Neural crest cell (in vitro differentiated cells): ENCODE results near the gene PCNX2. TPM values are rescaled to one million over a fixed set of nuclear protein-coding genes. Genes with fewer than 3 reads are reported as not detected.

Source experiments
- DNase-seq: peaks from one replicate; pipeline ENCODE4 v3.0.0; 2021; ENCODE audit warnings: low read depth, mixed read lengths, low spot score
- H3K27ac Mint-ChIP-seq: one replicate; pipeline ENCODE4 v1.8.0; 2021; ENCODE audit warnings: mild to moderate bottlenecking, mixed read lengths; ENCODE audit not compliant: unreplicated experiment
- H3K27me3 Mint-ChIP-seq: 2 replicates; pipeline ENCODE4 v1.8.0; 2021; ENCODE audit warnings: low read depth, mild to moderate bottlenecking, mixed read lengths
- H3K36me3 Mint-ChIP-seq: 2 replicates; pipeline ENCODE4 v1.8.0; 2021; ENCODE audit warnings: low read depth, mild to moderate bottlenecking, mixed read lengths
- H3K4me1 Mint-ChIP-seq: 2 replicates; pipeline ENCODE4 v1.8.0; 2021; ENCODE audit warnings: mixed read lengths
- H3K4me3 Mint-ChIP-seq: one replicate; pipeline ENCODE4 v1.8.0; 2021; ENCODE audit warnings: mild to moderate bottlenecking, mixed read lengths
- H3K9me3 Mint-ChIP-seq: 2 replicates; pipeline ENCODE4 v1.8.0; 2021; ENCODE audit warnings: mixed read lengths
- CTCF ChIP-seq: fragments of 200-600 bp; sonication (generic); conservative IDR thresholded peaks from 2 replicates; pipeline ENCODE4 v1.5.0; 2021; ENCODE audit warnings: antibody characterized with exemption, mild to moderate bottlenecking
- total RNA-seq: library from RNA; stranded (reverse); gene quantifications from 2 replicates; pipeline ENCODE4 v1.2.1, GENCODE V29; 2021

PCNX2 gene
- total RNA-seq, 1 donor from 2014 or later = 13.6 TPM

DNA sequence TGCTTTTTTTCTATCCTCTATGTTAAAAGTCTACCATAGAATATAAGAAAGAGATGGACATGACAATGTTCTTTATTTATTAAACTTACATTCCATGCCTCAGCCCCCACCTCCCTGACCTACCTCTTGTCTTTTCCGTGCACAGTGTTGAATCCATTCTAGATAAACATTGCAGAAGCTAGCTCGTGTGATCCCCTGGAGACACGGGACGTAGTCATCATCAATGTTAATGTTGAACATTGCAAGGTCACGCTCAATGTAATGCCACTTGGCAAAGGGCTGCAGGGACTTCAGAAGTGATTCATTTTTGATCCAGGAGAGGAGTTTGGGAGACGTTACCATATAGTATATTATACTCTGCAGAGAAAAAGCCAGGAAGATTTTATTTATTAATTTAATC is 278.7 kb downstream of the PCNX2 start:
- peaks cover 21% of the 10 kb centered on the region for H3K4me1 Mint-ChIP-seq
- H3K9me3 Mint-ChIP-seq = no peaks in the 10 kb centered on the region
- H3K4me3 Mint-ChIP-seq = no peak overlapping the region
- DNase-seq = no peak
- TF ChIP-seq CTCF = no peak
- H3K36me3 Mint-ChIP-seq = peaks cover 5% of the 10 kb centered on the region
- no peak overlapping the region for H3K27ac Mint-ChIP-seq
- no peaks in the 10 kb centered on the region for H3K27me3 Mint-ChIP-seq

DNA sequence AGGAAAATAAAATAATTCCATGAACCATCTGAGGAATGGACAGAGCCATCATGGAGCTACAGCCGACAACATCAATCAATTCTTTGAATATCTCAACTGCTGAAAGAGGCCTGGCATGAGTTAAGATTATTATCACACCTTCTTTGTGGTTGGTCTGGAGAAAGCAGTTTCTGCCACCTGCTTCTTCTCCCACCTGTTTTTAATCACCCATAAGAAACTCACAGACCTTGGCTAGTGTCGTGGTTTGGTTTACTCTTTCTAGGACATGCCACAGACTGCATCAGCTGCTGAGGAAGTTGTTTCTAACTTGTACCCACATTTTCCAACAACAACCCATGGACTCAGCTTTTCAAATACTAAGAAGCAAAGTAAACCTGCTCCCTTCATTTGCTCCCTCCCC is 279.6 kb downstream of the PCNX2 start:
- DNase-seq = no peak
- Mint-ChIP-seq H3K4me3 (no peak overlapping the region), H3K27me3 (no peaks in the 10 kb centered on the region), H3K9me3 (no peaks in the 10 kb centered on the region), H3K27ac (no peak overlapping the region), H3K36me3 (peaks cover 5% of the 10 kb centered on the region), H3K4me1 (peaks cover 21% of the 10 kb centered on the region)
- no peak for TF ChIP-seq CTCF

GRCh38 chr1:233012021-233012420 is 283.5 kb downstream of the PCNX2 start:
- peaks cover 2% of the 10 kb centered on the region for H3K36me3 Mint-ChIP-seq
- H3K27me3 Mint-ChIP-seq = no peaks in the 10 kb centered on the region
- H3K4me3 Mint-ChIP-seq = no peak overlapping the region
- H3K27ac Mint-ChIP-seq = no peak overlapping the region
- no peak for TF ChIP-seq CTCF
- H3K9me3 Mint-ChIP-seq = no peaks in the 10 kb centered on the region
- no peak for DNase-seq
- peaks cover 3% of the 10 kb centered on the region for H3K4me1 Mint-ChIP-seq

DNA sequence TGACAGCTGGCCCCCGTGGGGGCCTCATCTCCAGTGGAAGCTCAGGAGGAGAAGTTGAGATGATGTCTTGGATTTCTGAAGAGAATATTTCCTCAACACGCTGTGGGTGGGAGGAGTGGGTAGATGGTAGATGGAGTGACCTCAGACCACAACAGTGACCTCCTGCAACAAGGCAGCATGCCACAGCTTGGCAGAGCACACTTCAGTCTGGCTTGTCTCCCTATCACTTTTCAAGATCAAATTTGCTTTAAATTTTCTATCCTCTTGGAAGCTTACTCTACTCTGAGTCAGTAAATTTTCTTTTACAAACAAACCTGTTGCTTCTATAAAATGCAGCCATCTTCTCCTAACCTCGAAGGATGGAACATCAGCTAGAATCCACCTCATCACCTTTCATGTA is 285.4 kb downstream of the PCNX2 start:
- no peak for TF ChIP-seq CTCF
- Mint-ChIP-seq H3K27me3 (no peaks in the 10 kb centered on the region), H3K9me3 (no peaks in the 10 kb centered on the region), H3K36me3 (peaks cover 2% of the 10 kb centered on the region), H3K4me3 (no peak overlapping the region), H3K4me1 (peaks cover 21% of the 10 kb centered on the region), H3K27ac (no peak overlapping the region)
- DNase-seq = no peak

DNA sequence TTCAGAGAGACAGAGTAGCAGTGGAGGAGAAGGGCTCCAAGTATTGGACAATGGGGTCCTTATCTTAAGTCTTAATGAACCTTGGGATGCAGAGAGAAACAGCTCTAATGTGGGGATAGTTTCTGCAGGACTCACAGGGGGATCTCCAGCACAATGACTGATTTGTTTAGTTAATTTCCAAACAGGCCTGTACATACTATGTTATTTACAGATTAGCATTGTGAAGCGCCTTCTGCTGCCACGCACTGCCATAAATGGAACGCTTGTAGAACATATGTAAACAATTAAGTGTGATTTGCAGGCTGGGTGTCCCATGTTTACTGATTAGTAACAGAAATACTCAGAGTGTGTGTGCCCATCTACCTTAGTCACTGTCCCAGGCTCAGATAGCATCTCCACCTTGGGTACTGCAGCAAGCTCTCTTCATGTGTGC is 289.0 kb downstream of the PCNX2 start:
- H3K27me3 Mint-ChIP-seq = no peaks in the 10 kb centered on the region
- DNase-seq = no peak
- no peak overlapping the region for H3K4me3 Mint-ChIP-seq

More for the DNA sequence above, 289.0 kb downstream of the PCNX2 start:
- peaks cover 26% of the 10 kb centered on the region for H3K4me1 Mint-ChIP-seq
- no peak for TF ChIP-seq CTCF
- H3K27ac Mint-ChIP-seq = peak overlapping the region; percentile 83
- H3K36me3 Mint-ChIP-seq = peaks cover 7% of the 10 kb centered on the region
- no peaks in the 10 kb centered on the region for H3K9me3 Mint-ChIP-seq
